ENCODE results near the gene SPHK1.

Gene SPHK1

GRCh38 chr17:76431509-76431908 is 47.1 kb downstream of the SPHK1 start:
- H3K27ac ChIP-seq (ENCODE audit: low read length): no peak overlapping the region
- no peak overlapping the region for H3K4me3 ChIP-seq (ENCODE audit: low read depth in 1 of 2, low read length in 2 of 2)
- peaks cover 6 to 9% of the 10 kb centered on the region in 2 donors for H3K4me1 ChIP-seq (ENCODE audit: control insufficient read depth in 1 of 2, insufficient read depth in 2 of 2, low read length in 2 of 2)
- H3K9me3 ChIP-seq (ENCODE audit: control insufficient read depth in 1 of 2, low read length in 2 of 2): no peaks in the 10 kb centered on the region
- H3K27me3 ChIP-seq (ENCODE audit: low read depth, low read length): no peaks in the 10 kb centered on the region
- H3K36me3 ChIP-seq (ENCODE audit: control insufficient read depth in 1 of 2, insufficient read depth in 2 of 2, low read length in 2 of 2): peaks cover 0 to 4% of the 10 kb centered on the region in 2 donors

GRCh38 chr17:76432004-76432403 is 47.6 kb downstream of the SPHK1 start:
- no peaks in the 10 kb centered on the region for H3K27me3 ChIP-seq (ENCODE audit: low read depth, low read length)
- no peak overlapping the region for H3K27ac ChIP-seq (ENCODE audit: low read length)
- H3K4me3 ChIP-seq (ENCODE audit: low read depth in 1 of 2, low read length in 2 of 2): no peak overlapping the region
- no peaks in the 10 kb centered on the region for H3K9me3 ChIP-seq (ENCODE audit: control insufficient read depth in 1 of 2, low read length in 2 of 2)
- peaks cover 6 to 9% of the 10 kb centered on the region in 2 donors for H3K4me1 ChIP-seq (ENCODE audit: control insufficient read depth in 1 of 2, insufficient read depth in 2 of 2, low read length in 2 of 2)
- peaks cover 0 to 4% of the 10 kb centered on the region in 2 donors for H3K36me3 ChIP-seq (ENCODE audit: control insufficient read depth in 1 of 2, insufficient read depth in 2 of 2, low read length in 2 of 2)

GRCh38 chr17:76432712-76433336 is 48.4 kb downstream of the SPHK1 start:
- Histone ChIP-seq H3K4me1 (ENCODE audit: control insufficient read depth in 1 of 2, insufficient read depth in 2 of 2, low read length in 2 of 2) (peaks cover 3% of the 10 kb centered on the region in 2 donors), H3K9me3 (ENCODE audit: control insufficient read depth in 1 of 2, low read length in 2 of 2) (no peaks in the 10 kb centered on the region), H3K27me3 (ENCODE audit: low read depth, low read length) (no peaks in the 10 kb centered on the region), H3K36me3 (ENCODE audit: control insufficient read depth in 1 of 2, insufficient read depth in 2 of 2, low read length in 2 of 2) (peaks cover 0 to 4% of the 10 kb centered on the region in 2 donors), H3K4me3 (ENCODE audit: low read depth in 1 of 2, low read length in 2 of 2) (no peak overlapping the region), H3K27ac (ENCODE audit: low read length) (no peak overlapping the region)

GRCh38 chr17:76433693-76434092 is 49.3 kb downstream of the SPHK1 start:
- no peaks in the 10 kb centered on the region for H3K27me3 ChIP-seq (ENCODE audit: low read depth, low read length)
- no peaks in the 10 kb centered on the region for H3K9me3 ChIP-seq (ENCODE audit: control insufficient read depth in 1 of 2, low read length in 2 of 2)
- H3K36me3 ChIP-seq (ENCODE audit: control insufficient read depth in 1 of 2, insufficient read depth in 2 of 2, low read length in 2 of 2): peaks cover 0 to 4% of the 10 kb centered on the region in 2 donors
- H3K4me3 ChIP-seq (ENCODE audit: low read depth in 1 of 2, low read length in 2 of 2): no peak overlapping the region
- no peaks in the 10 kb centered on the region for H3K4me1 ChIP-seq (ENCODE audit: control insufficient read depth in 1 of 2, insufficient read depth in 2 of 2, low read length in 2 of 2)
- no peak overlapping the region for H3K27ac ChIP-seq (ENCODE audit: low read length)

GRCh38 chr17:76434870-76435269 is 50.5 kb downstream of the SPHK1 start:
- no peaks in the 10 kb centered on the region for H3K4me1 ChIP-seq (ENCODE audit: control insufficient read depth in 1 of 2, insufficient read depth in 2 of 2, low read length in 2 of 2)
- H3K27ac ChIP-seq (ENCODE audit: low read length): no peak overlapping the region
- peaks cover 0 to 4% of the 10 kb centered on the region in 2 donors for H3K36me3 ChIP-seq (ENCODE audit: control insufficient read depth in 1 of 2, insufficient read depth in 2 of 2, low read length in 2 of 2)
- H3K27me3 ChIP-seq (ENCODE audit: low read depth, low read length): no peaks in the 10 kb centered on the region
- no peaks in the 10 kb centered on the region for H3K9me3 ChIP-seq (ENCODE audit: control insufficient read depth in 1 of 2, low read length in 2 of 2)
- no peak overlapping the region for H3K4me3 ChIP-seq (ENCODE audit: low read depth in 1 of 2, low read length in 2 of 2)

- no peak overlapping the region for H3K27ac ChIP-seq (ENCODE audit: low read length)
- peaks cover 0 to 4% of the 10 kb centered on the region in 2 donors for H3K36me3 ChIP-seq (ENCODE audit: control insufficient read depth in 1 of 2, insufficient read depth in 2 of 2, low read length in 2 of 2)
- H3K27me3 ChIP-seq (ENCODE audit: low read depth, low read length): no peaks in the 10 kb centered on the region
- H3K4me3 ChIP-seq (ENCODE audit: low read depth in 1 of 2, low read length in 2 of 2): no peak overlapping the region
- no peaks in the 10 kb centered on the region for H3K9me3 ChIP-seq (ENCODE audit: control insufficient read depth in 1 of 2, low read length in 2 of 2)
- H3K4me1 ChIP-seq (ENCODE audit: control insufficient read depth in 1 of 2, insufficient read depth in 2 of 2, low read length in 2 of 2): no peaks in the 10 kb centered on the region
Measured at GRCh38 chr17:76435751-76436150, 51.3 kb downstream of the SPHK1 start.
